Measurements from ENCODE around the gene VTI1B.
A peak's percentile ranks its signal among the peaks of the same experiment; 100 is the strongest.
"Not testable (repeated sequence)": the region's sequence is repeated elsewhere in the genome, so short reads cannot be mapped to it uniquely, and the experiment has no call there.

VTI1B gene, protein sequence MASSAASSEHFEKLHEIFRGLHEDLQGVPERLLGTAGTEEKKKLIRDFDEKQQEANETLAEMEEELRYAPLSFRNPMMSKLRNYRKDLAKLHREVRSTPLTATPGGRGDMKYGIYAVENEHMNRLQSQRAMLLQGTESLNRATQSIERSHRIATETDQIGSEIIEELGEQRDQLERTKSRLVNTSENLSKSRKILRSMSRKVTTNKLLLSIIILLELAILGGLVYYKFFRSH

GRCh38 chr14:67674480-67675218 is at the start of gene VTI1B:
Gene VTI1B (minus strand): TSS chr14:67674632. CDS start chr14:67674489, 143 bp downstream.
- DNase-seq (ENCODE audit: low spot score) = peak; percentile 81

DNA sequence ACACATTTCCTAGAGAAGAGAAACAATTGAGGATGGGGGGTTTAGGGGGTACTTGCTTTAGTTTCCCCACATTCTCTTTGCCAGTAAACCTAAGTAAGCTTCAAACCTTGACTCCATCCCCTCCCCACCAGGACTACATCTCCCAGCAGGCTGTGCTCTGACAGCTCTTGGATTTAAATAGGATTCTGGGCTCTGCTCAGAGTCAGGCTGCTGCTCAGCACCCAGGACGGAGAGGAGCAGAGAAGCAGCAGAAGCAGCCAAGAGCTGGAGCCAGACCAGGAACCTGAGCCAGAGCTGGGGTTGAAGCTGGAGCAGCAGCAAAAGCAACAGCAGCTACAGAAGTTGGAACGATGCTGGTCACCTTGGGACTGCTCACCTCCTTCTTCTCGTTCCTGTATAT is 47.9 kb upstream of the VTI1B start:
- no peak for DNase-seq (ENCODE audit: low spot score)

DNA sequence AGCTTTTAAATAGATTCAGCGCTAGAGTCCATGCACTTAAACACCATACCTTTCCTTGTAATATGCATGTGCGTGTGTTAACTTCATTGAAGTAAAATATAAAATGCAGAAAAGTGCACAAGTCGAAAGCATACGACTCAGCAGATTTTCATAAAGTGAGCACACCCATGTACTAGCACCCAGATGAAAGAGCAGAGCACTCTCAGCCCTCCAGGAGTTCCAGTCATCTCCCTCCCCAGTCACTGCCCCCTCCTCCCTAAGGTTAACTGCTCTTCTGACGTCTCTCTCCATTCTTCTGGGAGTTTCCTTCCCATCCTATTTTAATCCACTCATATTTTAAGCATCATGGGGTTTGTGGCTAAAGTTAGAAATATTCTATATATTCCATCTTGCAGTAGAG is 47.4 kb upstream of the VTI1B start:
- DNase-seq (ENCODE audit: low spot score) = no peak

DNA sequence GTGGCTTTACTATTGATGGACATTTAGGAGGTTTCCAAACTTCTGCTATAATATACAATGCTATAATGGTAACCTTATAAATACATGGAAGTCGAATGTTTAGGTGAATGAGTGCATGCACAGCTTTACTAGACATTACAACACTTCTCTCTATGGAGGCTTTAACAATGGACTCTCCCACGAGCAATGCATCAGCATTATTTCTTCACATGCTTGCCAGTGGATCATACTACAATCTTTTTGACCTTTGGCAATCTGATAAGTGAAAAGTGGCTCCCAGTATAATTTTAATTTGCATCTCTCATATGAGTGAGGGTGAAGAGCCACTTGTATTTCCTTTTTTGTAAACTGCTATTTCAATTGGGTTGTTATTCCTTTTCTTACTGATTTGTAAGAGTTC is 45.4 kb upstream of the VTI1B start:
- DNase-seq (ENCODE audit: low spot score) = no peak

GRCh38 chr14:67719385-67719784 is 45.0 kb upstream of the VTI1B start:
- not testable (repeated sequence) for DNase-seq (ENCODE audit: low spot score)

DNA sequence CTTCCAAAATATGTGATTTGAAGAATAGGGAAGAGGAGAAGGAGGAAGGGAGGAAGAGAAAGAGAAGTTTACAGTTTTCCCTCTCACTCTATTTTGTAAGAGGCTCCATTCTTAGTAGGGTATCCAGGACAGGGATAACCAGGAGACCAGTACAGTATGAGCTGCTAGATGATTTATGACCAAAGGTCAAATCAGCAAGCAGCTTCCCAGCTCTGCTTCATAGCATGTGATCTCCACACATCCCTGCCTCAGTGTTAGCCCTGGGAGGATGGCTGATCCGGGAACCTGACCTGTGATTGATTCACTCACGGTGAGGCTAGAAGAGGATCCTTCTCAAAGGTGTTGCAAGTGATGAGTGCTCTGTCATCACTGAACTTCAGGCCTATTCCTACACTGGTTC is 43.8 kb upstream of the VTI1B start:
- no peak for DNase-seq (ENCODE audit: low spot score)

GRCh38 chr14:67717048-67717447 is 42.6 kb upstream of the VTI1B start:
- no peak for DNase-seq (ENCODE audit: low spot score)

- peak; percentile 47 for DNase-seq (ENCODE audit: low spot score)
Observed at GRCh38 chr14:67710209-67710608, 35.8 kb upstream of the VTI1B start.

- DNase-seq (ENCODE audit: low spot score) = not testable (repeated sequence)
Observed at GRCh38 chr14:67709796-67710195, 35.4 kb upstream of the VTI1B start.

DNA sequence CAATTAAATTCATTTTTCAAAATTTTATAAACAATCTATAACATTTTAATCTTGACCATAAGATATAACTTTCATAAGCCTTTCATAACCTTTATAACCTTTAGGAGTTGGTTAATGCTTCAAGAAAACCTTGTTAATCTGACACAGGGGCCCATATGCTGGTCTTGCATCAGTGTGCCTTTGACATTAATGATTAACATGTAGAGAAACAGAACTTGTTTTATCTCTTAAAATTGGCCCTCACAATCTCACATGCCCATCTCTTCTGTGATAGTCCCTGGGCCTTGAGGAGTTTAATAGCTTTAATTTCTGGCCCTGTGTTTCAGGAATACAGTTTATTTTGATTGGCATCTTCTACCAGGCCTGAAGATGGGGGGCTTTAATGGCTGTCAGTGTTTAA is 34.9 kb upstream of the VTI1B start:
- DNase-seq (ENCODE audit: low spot score) = not testable (repeated sequence)

GRCh38 chr14:67705211-67705610 is 30.8 kb upstream of the VTI1B start:
- DNase-seq (ENCODE audit: low spot score) = no peak

DNA sequence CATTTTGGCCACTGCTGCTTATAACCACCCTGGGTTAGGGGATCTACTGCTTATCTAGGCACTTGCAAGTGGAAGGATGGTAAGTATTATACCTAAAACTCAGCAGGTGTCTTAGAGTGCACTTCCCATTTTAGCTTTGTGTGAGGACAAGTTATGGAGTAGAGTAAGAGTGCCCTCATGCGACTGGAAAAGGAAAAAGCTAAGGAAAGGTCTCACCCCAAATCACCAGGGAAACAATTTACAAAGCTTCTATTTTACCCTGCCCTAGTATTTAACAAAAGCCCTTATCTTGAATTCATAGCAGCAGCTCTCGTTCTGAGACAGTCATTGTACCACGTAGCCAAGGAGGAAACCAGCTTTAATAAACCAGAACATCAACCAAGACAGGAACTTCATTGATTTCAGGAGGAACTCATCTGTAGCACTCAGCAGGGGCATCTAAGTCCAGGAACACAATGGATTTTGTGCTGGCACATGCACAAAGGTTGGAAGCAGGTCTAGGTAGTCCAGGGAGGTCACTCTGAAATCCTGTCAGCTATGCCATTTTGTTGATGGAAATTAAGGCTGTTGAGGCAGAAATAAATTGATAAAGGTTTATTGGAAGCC is 30.2 kb upstream of the VTI1B start:
- peak; percentile 80 for DNase-seq (ENCODE audit: low spot score)

DNA sequence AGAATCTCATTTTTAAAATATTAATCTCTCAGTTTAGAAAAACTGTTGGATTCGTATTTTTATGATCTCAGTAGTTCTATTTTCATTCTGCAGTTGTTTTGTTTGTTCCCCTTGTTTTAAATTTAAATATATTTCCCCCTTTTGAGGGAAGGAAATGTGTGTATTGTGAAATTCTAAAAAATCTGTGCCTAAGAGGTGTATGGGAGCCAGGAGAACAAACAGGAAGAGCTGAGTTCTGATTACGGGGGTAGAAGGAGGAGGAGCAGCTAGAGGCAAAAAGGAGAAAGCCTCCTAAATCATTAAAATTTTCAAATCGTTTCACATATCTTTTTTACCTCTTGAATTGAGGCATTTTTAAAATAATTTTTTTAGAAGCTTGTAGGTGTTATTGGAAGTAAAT is 29.6 kb upstream of the VTI1B start:
- DNase-seq (ENCODE audit: low spot score) = no peak

GRCh38 chr14:67701492-67701891 is 27.1 kb upstream of the VTI1B start, which contains the start of gene RDH12:
Gene RDH12 (plus strand): TSS chr14:67701886. CDS start chr14:67722643, 20,757 bp downstream.
- DNase-seq (ENCODE audit: low spot score) = not testable (repeated sequence)

GRCh38 chr14:67698179-67698578 is 23.7 kb upstream of the VTI1B start:
- DNase-seq (ENCODE audit: low spot score) = no peak

GRCh38 chr14:67697006-67697405 is 22.6 kb upstream of the VTI1B start:
- no peak for DNase-seq (ENCODE audit: low spot score)

DNA sequence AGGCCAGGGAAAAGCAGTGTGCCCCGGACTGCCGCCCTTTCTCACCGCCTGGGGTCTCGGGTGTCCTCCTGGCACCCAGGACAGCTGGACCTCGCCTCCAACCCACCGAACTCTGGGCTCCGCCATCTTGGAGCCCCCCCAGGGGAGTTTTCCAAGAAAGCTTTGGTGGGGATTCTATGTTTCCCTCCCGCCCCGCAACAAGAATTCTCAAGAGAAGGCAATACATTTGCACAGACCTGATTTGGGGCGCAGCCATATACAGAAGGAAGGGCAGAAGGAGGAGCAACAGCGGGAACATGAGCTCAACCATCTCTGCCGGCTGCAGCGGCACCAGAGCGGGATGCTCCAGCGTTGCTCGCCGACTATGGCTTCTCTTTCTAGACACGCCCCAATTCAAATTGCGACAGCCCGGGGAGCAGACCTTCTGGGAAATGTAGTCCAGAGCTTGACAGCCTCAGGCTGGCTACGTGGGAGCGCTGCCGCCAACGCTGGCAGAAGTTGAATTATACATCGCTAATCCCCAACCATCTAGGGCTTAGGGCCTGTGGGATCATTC is 21.0 kb upstream of the VTI1B start, which contains the start of gene RDH11:
Gene RDH11, minus strand, starts transcription at position 371 of the 556 bp plus-strand sequence. Its CDS starts 61 bp downstream, at position 310.
- peak; percentile 96 for DNase-seq (ENCODE audit: low spot score)

GRCh38 chr14:67694791-67695393 is 20.5 kb upstream of the VTI1B start:
- peak; percentile 98 for DNase-seq (ENCODE audit: low spot score)

- no peak for DNase-seq (ENCODE audit: low spot score)
Observed at GRCh38 chr14:67690011-67690410, 15.6 kb upstream of the VTI1B start.

- DNase-seq (ENCODE audit: low spot score) = no peak
Observed at GRCh38 chr14:67683842-67684241, 9.4 kb upstream of the VTI1B start.

GRCh38 chr14:67680941-67681340 is 6.5 kb upstream of the VTI1B start:
- DNase-seq (ENCODE audit: low spot score) = no peak

DNA sequence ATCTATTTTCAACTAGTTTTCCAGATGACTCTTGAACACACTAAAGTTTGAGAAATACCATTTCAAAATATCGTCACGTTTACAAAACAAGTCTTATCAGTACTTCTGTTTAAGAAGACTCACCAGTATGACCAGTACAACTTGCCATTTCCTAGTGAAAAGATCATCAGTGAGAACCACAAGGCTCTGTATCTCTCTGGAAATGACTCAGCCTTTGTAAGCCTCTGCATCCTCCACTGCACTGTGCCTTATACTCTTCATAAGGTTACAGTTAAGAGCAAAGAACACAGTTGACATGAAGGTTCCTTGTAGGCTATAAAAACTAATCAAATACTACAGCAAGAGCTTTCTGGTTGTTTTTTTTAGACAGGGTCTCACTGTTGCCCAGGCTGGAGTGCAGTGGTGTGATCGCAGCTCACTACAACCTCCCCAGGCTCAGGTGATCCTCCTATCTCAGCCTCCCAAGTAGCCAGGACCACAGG is 5.7 kb upstream of the VTI1B start:
- peak; percentile 96 for DNase-seq (ENCODE audit: low spot score)
